GM12878 (cell line): ENCODE results near the gene OR2Z1. TPM values are rescaled to one million over a fixed set of nuclear protein-coding genes. Genes with fewer than 3 reads are reported as not detected.

Experiments used
- ATAC-seq: fragments of 200-7000 bp; cut with Tn5 transposase; 3 replicates; pipeline ENCODE4 v1.9.1; 2020; ENCODE audit warnings: mild to moderate bottlenecking, moderate library complexity
- BruUV-seq: library from RNA; stranded (reverse); fragments of 400-500 nt; replicated peaks from 2 replicates; lab custom pipeline; 2021; lab: Mats Ljungman, UMichigan
- CTCF ChIA-PET: fragments of 300-600 bp; sonication (Branson Sonifier 250); formaldehyde crosslinking; extraction: SDS; loops from one replicate; lab custom pipeline; 2021; ENCODE audit warnings: inconsistent platforms; lab: Yijun Ruan, JAX
- POLR2A ChIA-PET: fragments of 350-600 bp; formaldehyde crosslinking; extraction: SDS; loops from one replicate; lab custom pipeline; 2021; ENCODE audit warnings: inconsistent platforms; lab: Charles Lee
- RAD21 ChIA-PET: fragments of 300-600 bp; sonication (Branson Sonifier 250); formaldehyde crosslinking; loops from one replicate; lab custom pipeline; 2023; ENCODE audit warnings: antibody characterized with exemption; ENCODE audit not compliant: unreplicated experiment; lab: Charles Lee
- SMC1A ChIA-PET: fragments of 300-600 bp; sonication (Branson Sonifier 250); formaldehyde crosslinking; loops from one replicate; lab custom pipeline; 2023; ENCODE audit not compliant: unreplicated experiment, uncharacterized antibody; lab: Charles Lee
- DNase-seq: peaks from one replicate; pipeline ENCODE4 v3.0.0-alpha.2; 2011; ENCODE audit warnings: low read depth, low spot score
- FAIRE-seq: peaks from 3 replicates; lab custom pipeline; 2011; peaks lifted over from hg19 to GRCh38; lab: Jason Lieb, UNC
- H2AFZ ChIP-seq: 2 replicates; pipeline ENCODE4 v1.6.0; 2011; ENCODE audit warnings: low read depth, low read length, control low read depth; ENCODE audit not compliant: control insufficient read depth
- H3K27ac ChIP-seq: 2 replicates; pipeline ENCODE4 v1.5.1; 2011; ENCODE audit warnings: control low read depth; ENCODE audit not compliant: control insufficient read depth, insufficient read depth
- H3K27me3 ChIP-seq, 2 experiments: replicated peaks in 1 of 2; 2 replicates each; pipeline versions ENCODE4 v1.6.0 to v1.6.1; 2011; ENCODE audit warnings: low read length in 1 of 2; ENCODE audit not compliant: control insufficient read depth in 2 of 2, insufficient read depth in 2 of 2
- H3K36me3 ChIP-seq, 2 experiments: 2 replicates each; pipeline ENCODE4 v1.5.1; 2011; ENCODE audit warnings: low read length in 1 of 2; ENCODE audit not compliant: control insufficient read depth in 2 of 2, insufficient read depth in 2 of 2
- H3K4me1 ChIP-seq: 2 replicates; pipeline ENCODE4 v1.6.1; 2011; ENCODE audit warnings: mild to moderate bottlenecking, low read length, moderate library complexity, mixed read lengths; ENCODE audit not compliant: control insufficient read depth, insufficient read depth
- H3K4me2 ChIP-seq: 2 replicates; pipeline ENCODE4 v1.6.0; 2011; ENCODE audit warnings: control low read depth; ENCODE audit not compliant: control insufficient read depth, insufficient read depth
- H3K4me3 ChIP-seq: fragments of 200-600 bp; sonication (generic); 2 replicates; pipeline ENCODE4 v1.5.1; 2016
- H3K79me2 ChIP-seq: 2 replicates; pipeline ENCODE4 v1.6.0; 2011; ENCODE audit warnings: low read length; ENCODE audit not compliant: control insufficient read depth, insufficient read depth
- H3K9ac ChIP-seq: 2 replicates; pipeline ENCODE4 v1.8.0; 2011; ENCODE audit warnings: low read length, control low read depth, mixed read lengths; ENCODE audit not compliant: control insufficient read depth, insufficient read depth
- H3K9me3 ChIP-seq: replicated peaks from 3 replicates; pipeline ENCODE4 v1.5.1; 2011; ENCODE audit warnings: mild to moderate bottlenecking, low read length; ENCODE audit not compliant: control insufficient read depth, insufficient read depth
- H4K20me1 ChIP-seq: 2 replicates; pipeline ENCODE4 v1.6.0; 2011; ENCODE audit not compliant: control insufficient read depth, insufficient read depth
- CBFB ChIP-seq: IDR thresholded peaks from 2 replicates; pipeline ENCODE4 v1.6.1; 2016; ENCODE audit warnings: antibody characterized with exemption, low read depth
- CHD4 ChIP-seq: fragments of 200-600 bp; sonication (generic); IDR thresholded peaks from 2 replicates; pipeline ENCODE4 v1.6.1; 2016; ENCODE audit warnings: mild to moderate bottlenecking
- HDAC6 ChIP-seq: fragments of 200-600 bp; sonication (generic); IDR thresholded peaks from one replicate; pipeline ENCODE4 v1.8.0; 2017; ENCODE audit warnings: antibody characterized with exemption; ENCODE audit not compliant: unreplicated experiment
- MTA3 ChIP-seq: IDR thresholded peaks from 2 replicates; pipeline ENCODE4 v1.6.1; 2012; ENCODE audit warnings: low read length, inconsistent platforms, borderline replicate concordance
- MXI1 ChIP-seq: fragments of 150-350 bp; IDR thresholded peaks from 2 replicates; pipeline ENCODE4 v1.6.1; 2011; ENCODE audit warnings: low read depth, mild to moderate bottlenecking, inconsistent platforms, low read length, improper control_type of control experiment
- NFYA ChIP-seq: IDR thresholded peaks from 2 replicates; pipeline ENCODE4 v1.6.1; 2011; ENCODE audit warnings: low read depth, mild to moderate bottlenecking, low read length, improper control_type of control experiment, borderline replicate concordance
- RELA ChIP-seq: fragments of 450-650 bp; IDR thresholded peaks from 2 replicates; pipeline ENCODE4 v1.8.0; 2014; ENCODE audit warnings: borderline replicate concordance; ENCODE audit not compliant: partially characterized antibody
- RELB ChIP-seq: fragments of 450-650 bp; IDR thresholded peaks from 2 replicates; pipeline ENCODE4 v1.6.1; 2017; ENCODE audit warnings: low read depth, mild to moderate bottlenecking, moderate library complexity
- SP1 ChIP-seq: IDR thresholded peaks from one replicate; pipeline ENCODE4 v1.6.1; 2011; ENCODE audit warnings: low read depth, low read length
- STAT3 ChIP-seq: IDR thresholded peaks from 2 replicates; pipeline ENCODE4 v1.6.1; 2011; ENCODE audit warnings: low read depth, low read length, improper control_type of control experiment
- SUZ12 ChIP-seq: fragments of 200-600 bp; sonication (generic); IDR thresholded peaks from one replicate; pipeline ENCODE4 v1.6.1; 2018; ENCODE audit warnings: antibody characterized with exemption, mild to moderate bottlenecking; ENCODE audit not compliant: unreplicated experiment
- WGBS: methylation state at CpG from one replicate; pipeline ENCODE4 v1.1.6; 2016; ENCODE audit warnings: low lambda C conversion rate; ENCODE audit not compliant: insufficient replicate concordance, insufficient coverage; ENCODE audit errors: missing lambda C conversion rate; 5-methylcytosine and 5-hydroxymethylcytosine counted together
- in situ Hi-C: fragments of 300-500 bp; cut with MboI; formaldehyde crosslinking; loops from 9 replicates; pipeline ENCODE4 v1.14.3; 2018; ENCODE audit warnings: mixed read lengths
- intact Hi-C: fragments of 100-400 bp; cut with micrococcal nuclease; formaldehyde crosslinking; loops from one replicate; pipeline ENCODE4 v1.14.2; 2022; ENCODE audit not compliant: unreplicated experiment
- polyA plus RNA-seq, 11 experiments: library from polyadenylated mRNA; depleted of rRNA in 4 of 11; unstranded in 6 of 11; stranded (reverse) in 5 of 11; fragments of >200 nt; fragmentation: Nextera tagmentation in 4 of 11; fragmentation: Illumina TruSeq in 1 of 11; extraction: Ambion mirVana in 4 of 11; extraction: Trizol in 1 of 11; gene quantifications; 1 replicate in 1 of 11; 2 replicates in 10 of 11; pipeline versions ENCODE4 v1.2.1 to v1.2.3, GENCODE V29; 2011 to 2016; ENCODE audit warnings: inconsistent platforms in 2 of 11, missing spikeins in 2 of 11, low read depth in 1 of 11
- total RNA-seq, 4 experiments: library from RNA; depleted of rRNA in 3 of 4; stranded (reverse); fragments of >200 nt in 3 of 4; fragmentation: Illumina TruSeq in 1 of 4; extraction: Trizol in 1 of 4; gene quantifications; 2 replicates each; pipeline versions ENCODE4 v1.2.1 to v1.2.3, GENCODE V29; 2013 to 2021

The OR2Z1 gene
- total and polyA plus RNA-seq, 10 of the 15 experiments (the other 5 are each of a cell fraction or from before 2014, with no cell fraction given), result not detected

GRCh38 chr19:8695501-8695900 is 25.9 kb upstream of the OR2Z1 start:
- H3K79me2 ChIP-seq, result no peaks in the 10 kb centered on the region
- RAD21 ChIA-PET, result no interaction called here
- H3K27me3 ChIP-seq, result no peaks in the 10 kb centered on the region
- TF ChIP-seq CBFB, result no peak
- TF ChIP-seq CHD4, result no peak
- no peak for TF ChIP-seq NFYA
- TF ChIP-seq RELB, result no peak
- TF ChIP-seq SP1, result no peak
- no peak for TF ChIP-seq SUZ12
- TF ChIP-seq MXI1, result no peak
- TF ChIP-seq RELA, result no peak
- no peak for TF ChIP-seq MTA3
- no peak for TF ChIP-seq STAT3
- no peak for TF ChIP-seq HDAC6
- no peaks in the 10 kb centered on the region for H3K36me3 ChIP-seq
- POLR2A ChIA-PET, result no interaction called here
- H3K4me3 ChIP-seq, result no peak overlapping the region
- no peak overlapping the region for H2AFZ ChIP-seq
- intact Hi-C loops (no loop called here), in situ Hi-C loops (no loop called here)
- no peak overlapping the region for H3K4me2 ChIP-seq
- FAIRE-seq (no peak), ATAC-seq (no peak), DNase-seq (no peak)
- CTCF ChIA-PET, result interaction anchor here (0.6 to 1.8 kb wide), 2 partner anchors 13 to 42 kb away, joined by 3 to 7 read pairs; no protein-coding TSS in a partner anchor
- H3K9ac ChIP-seq, result no peak overlapping the region
- BruUV-seq, result no TSS peak
- no peak overlapping the region for H3K27ac ChIP-seq
- H3K4me1 ChIP-seq, result no peaks in the 10 kb centered on the region
- no peaks in the 10 kb centered on the region; the same call in 2 of the 3 replicates for H3K9me3 ChIP-seq
- H4K20me1 ChIP-seq, result no peaks in the 10 kb centered on the region
- SMC1A ChIA-PET, result no interaction called here
- WGBS, result 0% methylated on average over 5 of the region's 6 CpGs
